Cardiac fibroblast (primary cell): Measurements from ENCODE around the gene SLC36A1.
A peak's percentile ranks its signal among the peaks of the same experiment; 100 is the strongest.

ENCODE experiments used
- DNase-seq, 2 donors: peaks; one replicate each; pipeline versions ENCODE4 v3.0.0 to v3.0.0-alpha.2; 2010; ENCODE audit warnings: low read depth in 2 of 2
- H3K4me3 ChIP-seq, 2 donors: replicated peaks in 1 of 2; 1 replicate in 1 of 2; 2 replicates in 1 of 2; pipeline ENCODE4 v1.5.1; 2011; ENCODE audit warnings: low read depth in 2 of 2, low read length in 2 of 2, mild to moderate bottlenecking in 2 of 2, moderate library complexity in 1 of 2
- CTCF ChIP-seq: IDR thresholded peaks from one replicate; pipeline ENCODE4 v1.5.1; 2011; ENCODE audit warnings: low read depth, mild to moderate bottlenecking, low read length, inconsistent platforms

Gene SLC36A1

GRCh38 chr5:151480384-151481293 is 33.2 kb downstream of the SLC36A1 start:
- peak; percentile 45 to 64 for DNase-seq
- H3K4me3 ChIP-seq, result no peak overlapping the region
- TF ChIP-seq CTCF, result no peak

GRCh38 chr5:151483176-151483575 is 35.8 kb downstream of the SLC36A1 start:
- DNase-seq, result peak; percentile 22 to 25
- H3K4me3 ChIP-seq, result no peak overlapping the region
- no peak for TF ChIP-seq CTCF

GRCh38 chr5:151483647-151484046 is 36.2 kb downstream of the SLC36A1 start:
- no peak overlapping the region for H3K4me3 ChIP-seq
- no peak for TF ChIP-seq CTCF
- no peak for DNase-seq

GRCh38 chr5:151487544-151487943 is 40.1 kb downstream of the SLC36A1 start:
- TF ChIP-seq CTCF, result no peak
- H3K4me3 ChIP-seq, result no peak overlapping the region
- no peak for DNase-seq

- no peak for DNase-seq
- TF ChIP-seq CTCF, result no peak
- no peak overlapping the region for H3K4me3 ChIP-seq
These were observed 43.2 kb downstream of the SLC36A1 start for GRCh38 chr5:151490627-151491026.

GRCh38 chr5:151491062-151491461 is 43.7 kb downstream of the SLC36A1 start:
- no peak for TF ChIP-seq CTCF
- no peak overlapping the region for H3K4me3 ChIP-seq
- DNase-seq, result no peak
